Mesodermal cell (in vitro differentiated cells): ENCODE measurements around the gene CNOT9.

Experiments
- H3K27ac ChIP-seq: 2 replicates; pipeline ENCODE4 v1.7.0; 2013; ENCODE audit warnings: mild to moderate bottlenecking, low read depth, low read length, moderate library complexity; ENCODE audit not compliant: severe bottlenecking
- H3K36me3 ChIP-seq: 2 replicates; pipeline ENCODE4 v1.7.1; 2013; ENCODE audit warnings: mild to moderate bottlenecking, low read length, moderate library complexity; ENCODE audit not compliant: control insufficient read depth, insufficient read depth
- H3K4me1 ChIP-seq: one replicate; pipeline ENCODE4 v1.7.1; 2013; ENCODE audit warnings: mild to moderate bottlenecking, low read length; ENCODE audit not compliant: insufficient read depth, control insufficient read depth, poor library complexity, severe bottlenecking
- H3K4me3 ChIP-seq: 2 replicates; pipeline ENCODE4 v1.7.0; 2013; ENCODE audit warnings: low read length, control low read depth, mild to moderate bottlenecking; ENCODE audit not compliant: insufficient read depth, poor library complexity, severe bottlenecking; ENCODE audit errors: extremely low read depth
- H3K9me3 ChIP-seq: 2 replicates; pipeline ENCODE4 v1.7.1; 2013; ENCODE audit warnings: mild to moderate bottlenecking, low read length, moderate library complexity; ENCODE audit not compliant: control insufficient read depth
- WGBS, 2 experiments: methylation state at CpG; one replicate each; pipeline ENCODE4 v1.1.5; 2013; ENCODE audit warnings: missing lambda C conversion rate in 2 of 2; ENCODE audit not compliant: insufficient coverage in 2 of 2; 5-methylcytosine and 5-hydroxymethylcytosine counted together

The CNOT9 gene

GRCh38 chr2:218621007-218621406 is 52.4 kb downstream of the CNOT9 start:
- WGBS, 2 experiments = 40 to 62% methylated on average over 2 to 3 of the region's 7 CpGs
- Histone ChIP-seq H3K9me3 (no peaks in the 10 kb centered on the region), H3K4me1 (peaks cover 7% of the 10 kb centered on the region), H3K36me3 (no peaks in the 10 kb centered on the region), H3K27ac (no peak overlapping the region), H3K4me3 (no peak overlapping the region)

GRCh38 chr2:218622606-218623365 is 54.1 kb downstream of the CNOT9 start:
- Histone ChIP-seq H3K36me3 (no peaks in the 10 kb centered on the region), H3K9me3 (no peaks in the 10 kb centered on the region), H3K4me3 (no peak overlapping the region), H3K27ac (peak overlapping the region; percentile 53), H3K4me1 (peaks cover 7% of the 10 kb centered on the region)
- 92% methylated on average over 6 to 7 of the region's 7 CpGs for WGBS, 2 experiments

GRCh38 chr2:218623366-218623705 is 54.7 kb downstream of the CNOT9 start:
- peaks cover 7% of the 10 kb centered on the region for H3K4me1 ChIP-seq

GRCh38 chr2:218626369-218626768 is 57.7 kb downstream of the CNOT9 start:
- Histone ChIP-seq H3K4me1 (peaks cover 7% of the 10 kb centered on the region), H3K36me3 (no peaks in the 10 kb centered on the region), H3K27ac (no peak overlapping the region), H3K9me3 (no peaks in the 10 kb centered on the region), H3K4me3 (no peak overlapping the region)
- WGBS, 2 experiments = 80 to 85% methylated on average over 2 to 4 of the region's 4 CpGs

More at GRCh38 chr2:218623366-218623705, 54.7 kb downstream of the CNOT9 start:
- H3K27ac ChIP-seq = peak overlapping the region; percentile 53
- no peak overlapping the region for H3K4me3 ChIP-seq
- no peaks in the 10 kb centered on the region for H3K36me3 ChIP-seq
- WGBS, 2 experiments = 93% methylated on average over 3 of the region's 3 CpGs; no CpG with 5 or more reads in 1 of the 2 experiments
- H3K9me3 ChIP-seq = no peaks in the 10 kb centered on the region

- Histone ChIP-seq H3K4me1 (peaks cover 7% of the 10 kb centered on the region), H3K4me3 (no peak overlapping the region), H3K36me3 (no peaks in the 10 kb centered on the region), H3K9me3 (no peaks in the 10 kb centered on the region), H3K27ac (no peak overlapping the region)
- WGBS, 2 experiments = 87 to 100% methylated on average over 2 to 3 of the region's 4 CpGs
Observed at GRCh38 chr2:218627939-218628338, 59.3 kb downstream of the CNOT9 start.

GRCh38 chr2:218631837-218632236 is 63.2 kb downstream of the CNOT9 start:
- no peak overlapping the region for H3K27ac ChIP-seq
- WGBS, 2 experiments = 100% methylated on average over 1 of the region's 4 CpGs

GRCh38 chr2:218635719-218636118 is 67.1 kb downstream of the CNOT9 start:
- WGBS, 2 experiments = 90 to 97% methylated on average over 4 to 5 of the region's 5 CpGs
- H3K27ac ChIP-seq = no peak overlapping the region
- H3K9me3 ChIP-seq = no peaks in the 10 kb centered on the region
- H3K4me3 ChIP-seq = no peak overlapping the region
- H3K36me3 ChIP-seq = peaks cover 76% of the 10 kb centered on the region
- peaks cover 2% of the 10 kb centered on the region for H3K4me1 ChIP-seq

More at GRCh38 chr2:218631837-218632236, 63.2 kb downstream of the CNOT9 start:
- no peak overlapping the region for H3K4me3 ChIP-seq
- peaks cover 2% of the 10 kb centered on the region for H3K4me1 ChIP-seq
- H3K9me3 ChIP-seq = no peaks in the 10 kb centered on the region
- H3K36me3 ChIP-seq = peaks cover 38% of the 10 kb centered on the region

GRCh38 chr2:218638372-218638771 is 69.7 kb downstream of the CNOT9 start:
- no peak overlapping the region for H3K27ac ChIP-seq
- 93 to 96% methylated on average over 18 of the region's 18 CpGs for WGBS, 2 experiments
- H3K9me3 ChIP-seq = no peaks in the 10 kb centered on the region
- H3K4me1 ChIP-seq = no peaks in the 10 kb centered on the region
- H3K36me3 ChIP-seq = peaks cover 98% of the 10 kb centered on the region
- H3K4me3 ChIP-seq = no peak overlapping the region

- Histone ChIP-seq H3K9me3 (no peaks in the 10 kb centered on the region), H3K4me3 (no peak overlapping the region), H3K36me3 (peaks cover 97% of the 10 kb centered on the region), H3K4me1 (no peaks in the 10 kb centered on the region), H3K27ac (no peak overlapping the region)
- WGBS, 2 experiments = 96 to 98% methylated on average over 15 to 18 of the region's 18 CpGs
Observed at GRCh38 chr2:218642121-218642656, 73.5 kb downstream of the CNOT9 start.

- H3K36me3 ChIP-seq = peaks cover 97% of the 10 kb centered on the region
- 93 to 96% methylated on average over 17 of the region's 17 CpGs for WGBS, 2 experiments
Observed at GRCh38 chr2:218642786-218643185, 74.1 kb downstream of the CNOT9 start.

GRCh38 chr2:218643751-218644310 is 75.2 kb downstream of the CNOT9 start:
- Histone ChIP-seq H3K36me3 (peaks cover 97% of the 10 kb centered on the region), H3K4me1 (no peaks in the 10 kb centered on the region), H3K9me3 (no peaks in the 10 kb centered on the region), H3K27ac (no peak overlapping the region), H3K4me3 (no peak overlapping the region)
- 98 to 100% methylated on average over 7 to 9 of the region's 10 CpGs for WGBS, 2 experiments

More at GRCh38 chr2:218642786-218643185, 74.1 kb downstream of the CNOT9 start:
- no peak overlapping the region for H3K4me3 ChIP-seq
- H3K4me1 ChIP-seq = no peaks in the 10 kb centered on the region
- no peak overlapping the region for H3K27ac ChIP-seq
- H3K9me3 ChIP-seq = no peaks in the 10 kb centered on the region
